G401.6 (cell line): Measurements from ENCODE around the gene SOCS1.

Source experiments
- FAIRE-seq: peaks from 2 replicates; lab custom pipeline; 2012; peaks lifted over from hg19 to GRCh38; lab: Jason Lieb, UNC

SOCS1 gene

GRCh38 chr16:11283820-11284248 is 27.8 kb upstream of the SOCS1 start:
- FAIRE-seq, result no peak

- FAIRE-seq, result no peak
These were observed 24.9 kb upstream of the SOCS1 start, which contains the start of gene PRM1 for GRCh38 chr16:11280616-11281522. TSS of gene PRM1 (minus strand) at chr16:11281330. CDS start at chr16:11281238, 92 bp downstream.

GRCh38 chr16:11278681-11279628 is 23.0 kb upstream of the SOCS1 start:
- no peak for FAIRE-seq

- FAIRE-seq, result no peak
These were observed 21.8 kb upstream of the SOCS1 start for GRCh38 chr16:11277607-11278337.

- no peak for FAIRE-seq
These were observed 21.0 kb upstream of the SOCS1 start for GRCh38 chr16:11276896-11277593.

- no peak for FAIRE-seq
These were observed 20.3 kb upstream of the SOCS1 start, which contains the start of gene PRM2 for GRCh38 chr16:11276143-11276895. TSS of gene PRM2 (minus strand) at chr16:11276480. CDS start at chr16:11276370, 110 bp downstream.

- no peak for FAIRE-seq
These were observed 19.0 kb upstream of the SOCS1 start for GRCh38 chr16:11274964-11275363.

- no peak for FAIRE-seq
These were observed 17.8 kb upstream of the SOCS1 start for GRCh38 chr16:11273721-11274324.

- no peak for FAIRE-seq
These were observed 17.1 kb upstream of the SOCS1 start, which contains the start of gene PRM3 for GRCh38 chr16:11272921-11273720. TSS of gene PRM3 (minus strand) at chr16:11273629. CDS start at chr16:11273595, 34 bp downstream.

GRCh38 chr16:11272484-11272883 is 16.5 kb upstream of the SOCS1 start:
- FAIRE-seq, result no peak

- FAIRE-seq, result no peak
These were observed 15.6 kb upstream of the SOCS1 start for GRCh38 chr16:11271610-11272009.

- FAIRE-seq, result no peak
These were observed 14.7 kb upstream of the SOCS1 start for GRCh38 chr16:11270602-11271162.

- no peak for FAIRE-seq
These were observed 12.9 kb upstream of the SOCS1 start, which contains the start of gene TNP2 for GRCh38 chr16:11268921-11269375. TSS of gene TNP2 (minus strand) at chr16:11269325. CDS start at chr16:11269262, 63 bp downstream.

- FAIRE-seq, result no peak
These were observed 9.1 kb upstream of the SOCS1 start for GRCh38 chr16:11265124-11265523.

- FAIRE-seq, result no peak
These were observed 8.3 kb upstream of the SOCS1 start for GRCh38 chr16:11264155-11264832.

- FAIRE-seq, result no peak
These were observed 7.7 kb upstream of the SOCS1 start for GRCh38 chr16:11263737-11264136.

- FAIRE-seq, result no peak
These were observed 6.9 kb upstream of the SOCS1 start for GRCh38 chr16:11262915-11263314.

GRCh38 chr16:11260596-11260966 is 4.6 kb upstream of the SOCS1 start:
- no peak for FAIRE-seq
